ENCODE data around the gene LBX1.
"Not testable (repeated sequence)": the region's sequence is repeated elsewhere in the genome, so short reads cannot be mapped to it uniquely, and the experiment has no call there.

Gene LBX1

GRCh38 chr10:101202667-101203066, 26.6 kb downstream of the LBX1 start:
- not testable (repeated sequence) for DNase-seq (ENCODE audit: low read depth)

- DNase-seq (ENCODE audit: low read depth) = not testable (repeated sequence)
Measured at GRCh38 chr10:101198326-101198977, 30.8 kb downstream of the LBX1 start.

GRCh38 chr10:101195921-101196320, 33.3 kb downstream of the LBX1 start:
- no peak for DNase-seq (ENCODE audit: low read depth)

DNA sequence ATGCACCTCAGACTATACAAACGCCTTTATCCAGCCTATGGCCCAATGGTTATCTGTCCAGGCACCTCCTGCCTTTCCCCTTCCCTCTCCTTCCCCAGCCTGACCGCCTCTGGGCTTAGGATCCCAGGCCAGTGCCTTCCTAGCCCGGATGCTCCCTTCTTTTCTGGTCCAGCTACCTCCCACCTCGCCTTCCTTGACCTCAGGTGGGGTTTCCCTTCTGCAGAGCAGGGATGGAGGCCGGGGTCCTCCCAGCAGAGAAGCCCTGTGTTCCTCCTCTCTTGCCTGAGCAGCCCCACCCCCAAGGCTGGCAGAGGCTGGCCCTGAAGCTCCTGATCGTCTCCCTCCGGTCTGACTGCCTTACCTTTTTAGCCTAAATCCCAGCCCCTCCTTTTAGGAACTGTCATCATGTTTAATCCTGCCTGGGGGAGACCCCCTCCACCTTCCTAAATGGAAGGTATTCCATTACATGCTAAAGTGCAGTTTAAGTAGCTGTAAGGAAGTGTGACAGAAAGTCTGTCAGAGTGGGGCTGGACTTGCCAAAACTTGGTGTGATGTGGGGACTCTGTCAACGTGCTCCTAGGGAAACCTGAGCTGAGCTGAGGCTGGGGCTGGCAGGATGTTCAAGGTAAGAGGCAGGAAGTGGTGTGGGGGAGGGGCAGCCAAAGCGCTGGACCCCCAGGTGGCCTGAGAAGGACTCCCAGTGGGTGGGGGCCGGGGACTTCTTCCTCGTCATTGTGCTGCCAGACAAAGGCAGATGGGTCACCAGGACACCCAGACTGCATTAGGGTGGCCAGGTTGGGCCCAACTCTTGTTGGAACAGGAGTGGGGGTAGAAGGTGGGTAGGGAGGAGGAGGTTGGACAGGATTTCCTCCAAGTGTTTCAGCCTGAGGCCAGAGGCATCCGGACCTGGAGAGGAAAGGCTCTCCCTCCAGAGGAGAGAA, 39.5 kb downstream of the LBX1 start:
- DNase-seq (ENCODE audit: low read depth) = no peak

- no peak for DNase-seq (ENCODE audit: low read depth)
Measured at GRCh38 chr10:101188942-101189341, 40.3 kb downstream of the LBX1 start.

GRCh38 chr10:101183458-101184183, 45.6 kb downstream of the LBX1 start:
- no peak for DNase-seq (ENCODE audit: low read depth)

- no peak for DNase-seq (ENCODE audit: low read depth)
Measured at GRCh38 chr10:101182936-101183335, 46.3 kb downstream of the LBX1 start.

Measured in fibroblast of gingiva (primary cell).